ENCODE data around the gene ANP32B. TPM values are rescaled to one million over a fixed set of nuclear protein-coding genes. Genes with fewer than 3 reads are reported as not detected.
"Not testable (repeated sequence)": the region's sequence is repeated elsewhere in the genome, so short reads cannot be mapped to it uniquely, and the experiment has no call there.

Gene ANP32B
- total and polyA plus RNA-seq, 2 donors from 2014 or later = 101 TPM

DNA sequence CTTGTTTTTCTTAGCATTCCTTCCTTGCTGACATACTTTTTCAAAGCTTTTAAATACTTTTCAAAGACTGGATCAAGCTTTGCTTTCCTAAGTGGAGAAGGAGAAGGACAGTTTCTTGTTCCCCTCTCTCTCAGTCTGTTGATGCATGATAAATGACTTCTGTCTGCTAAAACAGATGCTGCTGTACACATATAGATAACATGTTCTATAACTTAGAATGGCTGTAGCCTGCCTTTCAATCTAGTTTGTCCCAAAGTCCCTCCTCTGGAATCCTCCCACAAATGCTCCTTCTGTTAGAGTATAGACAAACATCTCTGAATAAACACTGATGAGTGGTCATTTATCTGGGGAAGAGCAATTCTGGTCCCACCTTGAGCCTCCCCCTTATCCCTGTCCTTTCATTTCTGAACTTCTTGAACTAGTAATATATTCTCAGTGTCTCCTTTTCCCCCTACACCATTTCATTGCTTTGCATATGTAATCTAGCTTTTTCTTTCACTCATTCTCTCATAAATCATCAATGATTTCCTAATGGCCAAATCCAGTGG lies 39.8 kb upstream of the ANP32B start:
- H3K4me3 ChIP-seq (ENCODE audit: low read length in 3 of 3) = no peak overlapping the region
- FAIRE-seq = no peak
- intact Hi-C loops (cut with DNase I) = no loop called here
- no peak for DNase-seq
- H3K36me3 ChIP-seq (ENCODE audit: control insufficient read depth in 2 of 3, insufficient read depth in 3 of 3, low read length in 3 of 3) = no peaks in the 10 kb centered on the region
- no peak overlapping the region for H3K27ac ChIP-seq (ENCODE audit: low read depth in 2 of 2, low read length in 2 of 2)
- peaks cover 3% of the 10 kb centered on the region for H3K27me3 ChIP-seq (ENCODE audit: control insufficient read depth, insufficient read depth, low read length)
- no peak overlapping the region for H3K9ac ChIP-seq (ENCODE audit: low read length in 3 of 3)
- TF ChIP-seq, protein P1, sequence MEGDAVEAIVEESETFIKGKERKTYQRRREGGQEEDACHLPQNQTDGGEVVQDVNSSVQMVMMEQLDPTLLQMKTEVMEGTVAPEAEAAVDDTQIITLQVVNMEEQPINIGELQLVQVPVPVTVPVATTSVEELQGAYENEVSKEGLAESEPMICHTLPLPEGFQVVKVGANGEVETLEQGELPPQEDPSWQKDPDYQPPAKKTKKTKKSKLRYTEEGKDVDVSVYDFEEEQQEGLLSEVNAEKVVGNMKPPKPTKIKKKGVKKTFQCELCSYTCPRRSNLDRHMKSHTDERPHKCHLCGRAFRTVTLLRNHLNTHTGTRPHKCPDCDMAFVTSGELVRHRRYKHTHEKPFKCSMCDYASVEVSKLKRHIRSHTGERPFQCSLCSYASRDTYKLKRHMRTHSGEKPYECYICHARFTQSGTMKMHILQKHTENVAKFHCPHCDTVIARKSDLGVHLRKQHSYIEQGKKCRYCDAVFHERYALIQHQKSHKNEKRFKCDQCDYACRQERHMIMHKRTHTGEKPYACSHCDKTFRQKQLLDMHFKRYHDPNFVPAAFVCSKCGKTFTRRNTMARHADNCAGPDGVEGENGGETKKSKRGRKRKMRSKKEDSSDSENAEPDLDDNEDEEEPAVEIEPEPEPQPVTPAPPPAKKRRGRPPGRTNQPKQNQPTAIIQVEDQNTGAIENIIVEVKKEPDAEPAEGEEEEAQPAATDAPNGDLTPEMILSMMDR (IDR thresholded peaks at IDR 0.05; ENCODE audit: borderline replicate concordance, extremely low read depth, insufficient read depth) = no peak
- H3K9me3 ChIP-seq (ENCODE audit: control insufficient read depth in 2 of 3, insufficient read depth in 1 of 3, low read length in 3 of 3) = no peaks in the 10 kb centered on the region
- no peaks in the 10 kb centered on the region for H3K4me1 ChIP-seq (ENCODE audit: control insufficient read depth in 2 of 3, insufficient read depth in 2 of 3, low read depth in 1 of 3, low read length in 3 of 3)

DNA sequence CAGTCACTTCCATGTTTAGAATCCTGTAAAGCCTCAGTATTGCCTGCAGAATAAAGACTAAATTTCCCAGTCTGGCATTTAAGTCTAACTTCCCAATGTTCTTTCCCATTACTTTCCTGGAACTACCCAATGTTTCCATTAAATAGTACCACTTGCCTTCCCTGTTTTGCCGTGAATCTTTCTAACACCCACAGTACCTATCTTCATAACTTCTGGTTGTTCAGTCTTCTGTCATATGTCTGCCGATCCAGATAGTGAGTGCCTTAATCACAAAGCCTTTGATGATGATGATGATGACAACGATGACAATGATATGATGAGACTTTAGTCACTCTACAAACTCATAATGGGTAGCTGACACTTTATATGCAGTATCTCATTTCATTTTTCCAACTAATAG lies 38.5 kb upstream of the ANP32B start:
- FAIRE-seq = no peak
- no peak overlapping the region for H3K27ac ChIP-seq (ENCODE audit: low read depth in 2 of 2, low read length in 2 of 2)
- intact Hi-C loops (cut with DNase I) = no loop called here
- H3K9me3 ChIP-seq (ENCODE audit: control insufficient read depth in 2 of 3, insufficient read depth in 1 of 3, low read length in 3 of 3) = no peaks in the 10 kb centered on the region
- H3K36me3 ChIP-seq (ENCODE audit: control insufficient read depth in 2 of 3, insufficient read depth in 3 of 3, low read length in 3 of 3) = no peaks in the 10 kb centered on the region
- H3K4me3 ChIP-seq (ENCODE audit: low read length in 3 of 3) = no peak overlapping the region
- H3K9ac ChIP-seq (ENCODE audit: low read length in 3 of 3) = no peak overlapping the region
- no peaks in the 10 kb centered on the region for H3K4me1 ChIP-seq (ENCODE audit: control insufficient read depth in 2 of 3, insufficient read depth in 2 of 3, low read depth in 1 of 3, low read length in 3 of 3)
- TF ChIP-seq, protein P1 (IDR thresholded peaks at IDR 0.05; ENCODE audit: borderline replicate concordance, extremely low read depth, insufficient read depth) = no peak
- DNase-seq = no peak
- peaks cover 3% of the 10 kb centered on the region for H3K27me3 ChIP-seq (ENCODE audit: control insufficient read depth, insufficient read depth, low read length)

DNA sequence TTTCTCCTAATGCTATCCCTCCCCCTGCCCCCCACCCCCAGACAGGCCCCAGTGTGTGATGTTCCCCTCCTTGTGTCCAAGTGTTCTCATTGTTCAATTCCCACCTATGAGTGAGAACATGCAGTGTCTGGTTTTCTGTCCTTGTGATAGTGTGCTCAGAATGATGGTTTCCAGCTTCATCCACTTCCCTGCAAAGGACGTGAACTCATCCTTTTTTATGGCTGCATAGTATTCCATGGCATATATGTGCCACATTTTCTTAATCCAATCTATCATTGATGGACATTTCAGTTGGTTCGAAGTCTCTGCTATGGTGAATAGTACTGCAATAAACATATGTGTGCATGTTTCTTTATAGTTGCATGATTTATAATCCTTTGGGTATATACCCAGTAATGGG lies 37.7 kb upstream of the ANP32B start:
- intact Hi-C loops (cut with DNase I); DNase-seq; H3K4me3 ChIP-seq (ENCODE audit: low read length in 3 of 3); H3K9me3 ChIP-seq (ENCODE audit: control insufficient read depth in 2 of 3, insufficient read depth in 1 of 3, low read length in 3 of 3); H3K36me3 ChIP-seq (ENCODE audit: control insufficient read depth in 2 of 3, insufficient read depth in 3 of 3, low read length in 3 of 3); H3K27me3 ChIP-seq (ENCODE audit: control insufficient read depth, insufficient read depth, low read length); H3K9ac ChIP-seq (ENCODE audit: low read length in 3 of 3); H3K27ac ChIP-seq (ENCODE audit: low read depth in 2 of 2, low read length in 2 of 2); FAIRE-seq; H3K4me1 ChIP-seq (ENCODE audit: control insufficient read depth in 2 of 3, insufficient read depth in 2 of 3, low read depth in 1 of 3, low read length in 3 of 3): not testable (repeated sequence)

DNA sequence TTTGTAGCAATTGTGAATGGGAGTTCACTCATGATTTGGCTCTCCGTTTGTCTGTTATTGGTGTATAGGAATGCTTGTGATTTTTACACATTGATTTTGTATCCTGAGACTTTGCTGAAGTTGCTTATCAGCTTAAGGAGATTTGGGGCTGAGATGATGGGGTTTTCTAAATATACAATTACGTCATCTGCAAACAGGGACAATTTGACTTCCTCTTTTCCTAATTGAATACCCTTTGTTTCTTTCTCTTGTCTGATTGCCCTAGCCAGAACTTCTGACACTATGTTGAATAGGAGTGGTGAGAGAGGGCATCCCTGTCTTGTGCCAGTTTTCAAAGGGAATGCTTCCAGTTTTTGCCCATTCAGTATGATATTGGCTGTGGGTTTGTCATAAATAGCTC lies 36.0 kb upstream of the ANP32B start:
- H3K4me1 ChIP-seq (ENCODE audit: control insufficient read depth in 2 of 3, insufficient read depth in 2 of 3, low read depth in 1 of 3, low read length in 3 of 3); H3K9ac ChIP-seq (ENCODE audit: low read length in 3 of 3); FAIRE-seq; H3K4me3 ChIP-seq (ENCODE audit: low read length in 3 of 3); H3K9me3 ChIP-seq (ENCODE audit: control insufficient read depth in 2 of 3, insufficient read depth in 1 of 3, low read length in 3 of 3); H3K36me3 ChIP-seq (ENCODE audit: control insufficient read depth in 2 of 3, insufficient read depth in 3 of 3, low read length in 3 of 3); H3K27me3 ChIP-seq (ENCODE audit: control insufficient read depth, insufficient read depth, low read length); H3K27ac ChIP-seq (ENCODE audit: low read depth in 2 of 2, low read length in 2 of 2); intact Hi-C loops (cut with DNase I); DNase-seq: not testable (repeated sequence)

DNA sequence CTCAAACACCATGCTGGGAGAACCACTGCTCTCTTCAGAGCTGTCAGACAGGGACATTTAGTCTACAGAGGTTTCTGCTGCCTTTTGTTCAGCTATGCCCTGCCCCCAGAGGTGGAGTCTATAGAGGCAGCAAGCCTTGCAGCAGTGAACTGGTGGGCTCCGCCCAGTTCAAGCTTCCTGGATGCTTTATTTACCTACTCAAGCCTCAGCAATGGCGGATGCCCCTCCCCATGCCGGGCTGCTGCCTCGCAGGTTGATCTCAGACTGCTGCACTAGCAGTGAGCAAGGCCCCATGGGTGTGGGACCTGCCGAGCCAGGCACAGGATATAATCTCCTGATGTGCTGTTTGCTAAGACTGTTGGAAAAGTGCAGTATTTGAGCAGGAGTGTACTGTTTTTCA lies 32.3 kb upstream of the ANP32B start:
- intact Hi-C loops (cut with DNase I); H3K27ac ChIP-seq (ENCODE audit: low read depth in 2 of 2, low read length in 2 of 2); FAIRE-seq; H3K36me3 ChIP-seq (ENCODE audit: control insufficient read depth in 2 of 3, insufficient read depth in 3 of 3, low read length in 3 of 3); H3K27me3 ChIP-seq (ENCODE audit: control insufficient read depth, insufficient read depth, low read length); DNase-seq; H3K9me3 ChIP-seq (ENCODE audit: control insufficient read depth in 2 of 3, insufficient read depth in 1 of 3, low read length in 3 of 3); H3K4me1 ChIP-seq (ENCODE audit: control insufficient read depth in 2 of 3, insufficient read depth in 2 of 3, low read depth in 1 of 3, low read length in 3 of 3); H3K9ac ChIP-seq (ENCODE audit: low read length in 3 of 3); H3K4me3 ChIP-seq (ENCODE audit: low read length in 3 of 3): not testable (repeated sequence)
